Brain microvascular endothelial cell (primary cell): Measurements from ENCODE around the gene CTDNEP1.
A peak's percentile ranks its signal among the peaks of the same experiment; 100 is the strongest.

ENCODE experiments used
- DNase-seq: peaks from one replicate; pipeline ENCODE4 v3.0.0-alpha.2; 2020
- H3K27ac ChIP-seq: fragments of 250-450 bp; sonication (Bioruptor Pico); 2 replicates; pipeline ENCODE4 v1.5.1; 2020; ENCODE audit warnings: mild to moderate bottlenecking, moderate library complexity
- H3K27me3 ChIP-seq: fragments of 250-450 bp; sonication (Bioruptor Pico); replicated peaks from 2 replicates; pipeline ENCODE4 v1.5.1; 2020; ENCODE audit warnings: mild to moderate bottlenecking
- H3K36me3 ChIP-seq: fragments of 250-450 bp; sonication (Bioruptor Pico); replicated peaks from 2 replicates; pipeline ENCODE4 v1.5.1; 2020; ENCODE audit warnings: mild to moderate bottlenecking
- H3K4me3 ChIP-seq: 2 replicates; pipeline ENCODE4 v1.5.1; 2011; ENCODE audit warnings: low read depth, mild to moderate bottlenecking, control low read depth, low read length, moderate library complexity
- CTCF ChIP-seq: IDR thresholded peaks from 2 replicates; pipeline ENCODE4 v1.5.1; 2011; ENCODE audit warnings: low read depth, mild to moderate bottlenecking, moderate library complexity, low read length, control low read depth, inconsistent platforms; ENCODE audit errors: missing control alignments
- in situ Hi-C: cut with HindIII; loops from 2 replicates; pipeline ENCODE4 v1.10.0; 2017; ENCODE audit warnings: low sequenced_read_pairs, low pct_ligation_motif_present

CTDNEP1 gene

GRCh38 chr17:7285679-7286078, 34.1 kb upstream of the CTDNEP1 start:
- H3K36me3 ChIP-seq, result no peaks in the 10 kb centered on the region
- no peak for DNase-seq
- no peak overlapping the region for H3K27ac ChIP-seq
- TF ChIP-seq CTCF, result no peak
- in situ Hi-C loops, result no loop called here
- no peak overlapping the region for H3K4me3 ChIP-seq
- peaks cover 32% of the 10 kb centered on the region for H3K27me3 ChIP-seq

- TF ChIP-seq CTCF, result no peak
- no peak overlapping the region for H3K4me3 ChIP-seq
- no peaks in the 10 kb centered on the region for H3K36me3 ChIP-seq
- in situ Hi-C loops, result no loop called here
- DNase-seq, result no peak
- no peak overlapping the region for H3K27ac ChIP-seq
- peaks cover 25% of the 10 kb centered on the region for H3K27me3 ChIP-seq
Measured at GRCh38 chr17:7284911-7285310, 33.4 kb upstream of the CTDNEP1 start.

- in situ Hi-C loops, result no loop called here
- H3K36me3 ChIP-seq, result no peaks in the 10 kb centered on the region
Measured at GRCh38 chr17:7283471-7284216, 32.1 kb upstream of the CTDNEP1 start.

GRCh38 chr17:7282752-7283321, 31.3 kb upstream of the CTDNEP1 start:
- Histone ChIP-seq H3K4me3 (no peak overlapping the region), H3K27me3 (peaks cover 16% of the 10 kb centered on the region)
- in situ Hi-C loops, result no loop called here

More at GRCh38 chr17:7283471-7284216, 32.1 kb upstream of the CTDNEP1 start:
- H3K27me3 ChIP-seq, result peaks cover 22% of the 10 kb centered on the region
- H3K4me3 ChIP-seq, result no peak overlapping the region
- DNase-seq, result no peak
- H3K27ac ChIP-seq, result no peak overlapping the region
- no peak for TF ChIP-seq CTCF

GRCh38 chr17:7281953-7282751, 30.6 kb upstream of the CTDNEP1 start:
- Histone ChIP-seq H3K4me3 (peak overlapping the region; percentile 47), H3K36me3 (no peaks in the 10 kb centered on the region), H3K27ac (no peak overlapping the region), H3K27me3 (peaks cover 13% of the 10 kb centered on the region)
- in situ Hi-C loops, result no loop called here
- no peak for TF ChIP-seq CTCF
- DNase-seq, result no peak

More at GRCh38 chr17:7282752-7283321, 31.3 kb upstream of the CTDNEP1 start:
- H3K36me3 ChIP-seq, result no peaks in the 10 kb centered on the region
- no peak overlapping the region for H3K27ac ChIP-seq
- no peak for TF ChIP-seq CTCF
- no peak for DNase-seq
